NCI-H524 treated with DMSO at 0.1 percent for 48 hours (cell line): Measurements from ENCODE around the gene MPC1L.

ENCODE experiments used
- DNase-seq: peaks from one replicate; lab custom pipeline; 2025; lab: John Stamatoyannopoulos, UW

The MPC1L gene

DNA sequence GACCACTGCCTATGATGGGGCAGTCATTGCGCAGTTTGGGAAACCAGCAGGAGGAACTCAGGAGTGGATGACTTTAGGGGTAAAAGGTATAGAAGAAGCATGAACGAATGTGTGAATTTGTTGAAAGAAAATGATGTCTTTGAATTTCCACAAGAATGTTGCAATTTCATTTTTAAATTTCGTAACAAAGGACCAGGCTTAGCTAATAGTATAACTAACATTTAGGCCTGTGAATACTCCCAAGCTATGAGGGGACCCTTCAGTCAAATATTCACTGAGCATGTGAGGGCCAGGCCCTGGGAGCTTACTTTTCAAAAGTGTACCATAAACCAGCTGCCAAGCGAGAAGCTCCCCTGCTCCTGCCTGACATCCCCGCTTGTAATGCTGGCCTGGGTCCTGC lies 5.3 kb downstream of the MPC1L start:
- no peak for DNase-seq

DNA sequence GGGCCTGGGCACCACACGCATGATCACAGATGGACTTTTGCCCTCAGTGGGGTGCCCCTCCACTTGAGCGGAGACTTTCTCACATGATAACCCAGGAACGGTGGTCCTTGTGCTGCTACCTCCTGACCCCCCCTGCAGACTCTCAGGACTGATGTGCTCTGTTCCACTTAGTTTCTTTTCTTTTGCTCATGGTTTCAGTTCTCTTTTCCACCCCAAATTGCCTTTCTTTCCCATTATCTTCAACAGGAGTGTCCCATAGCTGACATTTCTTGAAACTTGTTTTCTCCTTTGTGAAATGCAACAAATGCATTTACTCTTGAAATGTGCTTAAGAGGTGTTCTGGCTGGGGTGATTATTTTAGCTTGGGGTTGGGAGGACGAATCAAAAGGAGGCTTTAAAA lies 9.0 kb downstream of the MPC1L start:
- DNase-seq: no peak

DNA sequence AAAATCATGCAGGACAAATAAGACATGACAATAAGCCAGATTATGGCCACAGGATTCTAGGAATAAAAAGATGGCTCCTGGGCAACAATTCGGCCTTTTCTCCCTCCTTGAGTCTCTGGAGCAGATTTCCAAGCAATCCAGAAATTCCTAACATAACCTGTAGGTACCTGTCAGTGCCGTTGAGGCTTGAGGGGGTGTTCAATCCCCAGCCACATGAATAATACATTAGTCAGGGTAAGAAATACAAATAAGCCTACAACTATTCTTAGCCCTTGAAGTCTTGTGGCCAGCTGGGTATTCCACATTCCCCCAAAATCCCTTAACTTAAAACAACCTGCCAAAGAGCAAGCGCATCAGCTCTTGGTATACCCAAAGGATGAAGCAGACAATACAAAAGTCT lies 14.5 kb downstream of the MPC1L start:
- DNase-seq: no peak

DNA sequence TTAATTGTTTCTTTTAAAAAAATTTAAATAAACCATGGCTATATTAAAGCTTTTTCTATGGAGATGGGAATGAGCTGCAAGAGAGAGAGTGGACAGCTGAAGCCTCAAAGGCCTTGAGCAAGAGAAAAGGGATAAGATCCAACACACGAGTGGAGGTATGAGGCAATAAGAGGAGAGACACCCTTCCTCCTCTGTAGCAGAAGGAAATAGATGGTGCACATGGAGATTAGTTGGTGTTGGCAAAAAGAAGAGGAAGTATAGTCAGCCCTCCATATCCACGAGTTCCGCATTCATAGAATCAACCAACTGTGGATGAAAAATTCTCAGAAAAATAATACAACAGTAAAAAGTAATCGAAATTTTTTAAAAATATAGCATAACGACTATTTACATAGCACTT lies 20.9 kb downstream of the MPC1L start:
- no peak for DNase-seq

DNA sequence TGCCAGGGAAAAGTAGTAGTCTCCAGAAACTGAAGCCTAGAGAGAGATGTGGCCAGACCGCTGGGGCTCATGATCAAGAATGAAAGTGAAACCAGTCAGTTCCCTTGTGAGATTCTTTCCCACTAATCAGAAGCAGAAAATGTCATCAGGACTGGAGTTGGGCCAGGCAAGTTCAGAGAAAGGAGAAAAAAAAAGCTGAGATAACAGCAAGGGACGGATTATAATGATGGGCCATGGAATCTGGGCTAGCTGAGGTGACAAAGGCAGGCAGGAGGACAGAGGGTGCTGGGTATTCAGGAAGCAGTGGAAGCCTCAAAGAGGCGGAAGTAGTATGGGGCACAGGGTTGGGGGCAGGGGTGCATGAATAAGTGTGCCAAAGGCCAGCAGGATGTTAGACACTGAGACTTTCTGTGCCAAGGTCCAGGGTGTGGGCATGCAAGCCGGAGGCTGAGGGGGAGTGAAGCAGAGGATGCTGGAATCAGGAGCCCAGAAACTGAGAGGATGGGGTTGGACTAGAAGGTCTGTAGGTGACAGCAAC lies 21.7 kb downstream of the MPC1L start:
- DNase-seq: no peak

DNA sequence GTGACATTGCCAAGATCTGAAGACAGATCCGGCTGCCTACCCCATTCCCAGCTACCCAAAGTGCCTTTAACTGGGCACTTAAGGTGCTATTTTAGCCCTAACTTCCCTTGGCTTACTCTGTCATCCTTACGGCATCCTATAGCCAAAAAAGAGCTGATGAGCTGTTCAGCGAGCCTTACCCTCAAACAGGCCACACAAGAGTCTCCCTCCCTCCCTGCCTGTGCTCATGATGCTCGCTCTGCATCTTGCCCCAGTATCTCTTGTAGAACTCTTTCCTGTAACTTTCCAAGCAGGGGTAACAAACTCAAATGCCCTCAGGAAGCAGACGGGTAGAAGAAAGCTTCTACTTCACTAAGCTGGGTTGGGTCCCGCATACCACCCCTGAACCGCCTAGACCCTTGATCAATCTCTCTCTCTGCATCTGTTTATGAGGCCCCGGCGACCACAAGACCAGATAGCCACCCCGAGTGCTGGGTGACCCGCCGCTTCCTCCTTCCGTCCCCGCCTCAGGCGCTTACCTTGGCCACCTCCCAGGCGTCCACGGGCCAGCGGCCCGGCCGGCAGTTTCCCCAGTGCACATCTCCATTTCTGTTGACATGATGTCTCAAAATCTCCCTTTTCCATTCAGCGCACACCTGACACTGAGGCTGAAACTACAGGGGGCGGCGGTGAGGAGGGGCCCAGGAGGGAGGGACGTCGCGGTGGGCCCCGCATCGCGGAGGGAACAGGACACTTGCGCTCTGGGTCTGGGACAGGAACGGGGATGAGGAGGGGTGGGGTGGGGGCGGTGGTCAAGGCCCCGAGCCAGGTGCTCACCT lies 23.5 kb downstream of the MPC1L start:
- DNase-seq: no peak

DNA sequence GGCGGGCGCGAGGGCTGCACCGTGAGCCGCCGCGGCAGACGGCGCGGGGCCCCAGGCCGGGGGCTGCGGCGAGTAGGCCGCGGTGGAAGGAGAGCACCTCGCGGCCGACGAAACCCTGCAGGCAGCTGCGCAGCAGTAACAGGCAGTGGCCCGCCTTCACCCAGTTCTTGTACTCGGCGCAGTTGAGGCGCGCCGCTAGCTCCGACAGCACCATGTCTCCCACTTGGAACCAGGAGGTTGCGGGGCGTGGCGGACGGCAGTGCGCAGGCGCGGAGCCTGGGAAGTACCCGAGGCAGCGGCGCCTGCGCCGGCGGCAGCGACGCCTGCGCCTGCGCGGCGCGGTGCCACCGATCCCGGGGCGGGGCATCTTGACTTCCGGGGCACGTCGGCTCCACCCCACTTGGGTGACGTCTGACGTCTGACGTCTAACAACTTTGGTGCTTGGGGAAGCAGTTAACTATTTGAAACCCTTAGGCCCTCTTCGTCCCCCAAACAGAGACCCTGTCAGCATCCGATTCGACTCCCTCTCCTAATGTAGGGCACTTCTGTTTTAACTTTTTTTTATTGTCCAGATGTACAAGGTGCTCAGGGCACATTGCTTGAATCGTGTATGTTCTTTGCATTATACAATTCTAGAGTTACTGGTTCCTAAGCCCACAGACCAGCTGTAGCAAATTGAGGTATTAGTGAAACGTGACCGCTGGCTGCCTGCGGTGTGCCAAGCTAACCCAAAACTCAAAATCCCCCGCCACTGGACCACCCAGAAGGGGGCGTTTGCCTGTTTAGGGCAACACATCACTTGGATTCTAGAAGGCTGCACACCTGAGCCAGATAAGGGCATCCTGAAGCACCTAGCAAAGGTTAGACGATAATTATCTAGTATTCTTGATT lies 24.3 kb downstream of the MPC1L start, which contains the start of gene CXorf38:
CXorf38 (minus strand) TSS at position 255 of the 891 bp plus-strand sequence; CDS start at position 214, 41 bp downstream.
- peak; percentile 60 for DNase-seq

DNA sequence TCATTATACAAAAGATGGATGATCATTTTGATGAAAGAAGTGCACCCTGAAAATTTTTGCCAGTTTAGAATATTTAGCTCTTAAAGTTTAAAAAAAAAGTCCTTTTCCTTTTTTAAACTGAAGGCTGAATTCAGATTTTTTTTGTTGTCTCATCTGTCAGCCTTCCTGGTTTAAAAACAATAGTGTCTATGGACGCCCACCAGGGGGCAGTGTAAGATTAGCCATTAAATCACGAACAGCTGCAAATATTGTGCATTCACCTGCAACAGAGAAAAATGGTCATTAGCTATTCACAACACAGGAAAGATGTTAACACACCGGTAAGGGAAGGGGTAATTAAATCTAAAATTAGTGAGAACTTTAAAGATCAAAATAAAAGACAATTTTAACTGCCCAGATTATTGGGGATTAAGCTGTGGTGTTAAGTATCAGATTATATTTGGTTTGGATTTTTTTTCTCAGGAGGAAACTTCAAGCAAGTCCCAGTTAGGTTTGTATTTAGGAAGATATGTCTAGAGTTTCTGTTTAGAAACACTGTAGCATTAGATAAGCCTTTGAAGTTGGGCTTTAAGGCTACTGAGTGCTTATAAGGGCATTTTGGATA lies 28.5 kb downstream of the MPC1L start:
- peak; percentile 24 for DNase-seq

DNA sequence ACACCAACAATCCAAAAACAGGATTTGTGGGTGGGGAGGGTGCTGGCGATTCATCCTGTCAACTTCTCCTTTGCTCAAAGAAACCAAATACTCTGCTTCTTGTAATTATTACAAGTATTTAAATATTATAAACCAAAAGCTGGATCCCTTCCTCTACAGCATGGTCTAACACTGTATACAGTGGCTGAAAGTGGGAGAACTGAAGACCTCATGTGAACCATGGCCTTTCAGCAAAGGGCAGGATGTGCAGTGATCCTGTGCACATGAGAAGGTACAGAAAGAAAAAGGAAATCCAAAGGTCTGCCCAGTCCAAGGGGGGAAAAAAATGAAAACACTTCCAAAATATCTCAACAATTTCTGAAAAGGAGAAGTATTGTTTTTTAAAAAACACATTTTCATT lies 29.4 kb downstream of the MPC1L start:
- no peak for DNase-seq

DNA sequence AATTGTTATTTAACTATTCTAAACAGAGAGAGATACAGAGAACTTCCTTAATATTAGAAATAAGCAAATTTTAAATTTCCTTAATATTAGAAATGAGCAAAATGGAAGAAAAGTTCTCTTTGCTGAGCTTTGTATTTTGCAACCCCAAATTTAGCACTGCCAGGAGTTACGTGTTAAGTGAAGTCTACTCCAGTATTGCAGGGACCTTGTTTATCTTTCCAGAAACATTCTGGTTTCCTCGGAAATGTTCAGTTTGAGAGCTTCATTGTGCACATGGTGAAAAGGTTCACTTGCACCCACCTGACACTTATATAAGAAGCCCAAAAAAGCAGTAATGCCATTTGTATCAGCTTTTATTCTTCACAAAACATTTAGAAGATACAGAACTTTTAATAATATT lies 30.3 kb downstream of the MPC1L start:
- no peak for DNase-seq

DNA sequence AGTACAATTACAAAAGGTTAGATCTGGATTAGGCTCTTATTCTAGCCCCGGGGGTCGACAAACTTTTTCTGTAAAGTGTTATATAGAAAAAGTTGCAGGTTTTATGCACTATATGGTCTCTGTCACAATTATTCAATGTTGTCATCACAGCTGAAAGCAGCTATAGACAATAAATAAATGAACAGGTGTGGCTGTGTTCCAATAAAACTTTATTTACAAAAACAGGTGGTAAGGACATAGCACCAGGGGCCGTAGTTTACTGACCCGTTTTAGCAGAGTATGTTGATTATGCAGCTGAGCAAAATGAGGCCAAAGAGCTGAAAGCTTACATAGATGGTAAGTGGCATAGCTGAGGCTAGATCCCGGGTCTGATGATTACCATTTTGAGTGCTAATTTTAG lies 37.2 kb downstream of the MPC1L start:
- no peak for DNase-seq

DNA sequence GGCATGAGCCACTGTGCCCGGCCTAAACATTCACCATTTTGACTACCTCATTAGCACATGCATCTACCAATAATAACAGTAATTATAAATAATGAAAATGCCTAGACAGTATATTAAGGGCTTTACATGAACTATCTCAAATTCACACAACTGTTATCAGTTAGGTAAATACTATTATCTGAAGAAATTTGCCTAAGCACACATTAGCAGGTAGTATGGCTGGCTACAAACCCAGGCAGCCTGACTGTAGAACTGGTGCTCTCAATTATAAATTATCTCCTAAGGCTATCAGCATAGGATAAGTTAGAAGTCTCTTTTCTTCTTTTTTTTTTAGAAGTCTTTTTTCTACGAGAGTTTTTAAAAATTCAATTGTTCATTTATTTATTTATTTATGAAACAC lies 38.3 kb downstream of the MPC1L start:
- DNase-seq: no peak

DNA sequence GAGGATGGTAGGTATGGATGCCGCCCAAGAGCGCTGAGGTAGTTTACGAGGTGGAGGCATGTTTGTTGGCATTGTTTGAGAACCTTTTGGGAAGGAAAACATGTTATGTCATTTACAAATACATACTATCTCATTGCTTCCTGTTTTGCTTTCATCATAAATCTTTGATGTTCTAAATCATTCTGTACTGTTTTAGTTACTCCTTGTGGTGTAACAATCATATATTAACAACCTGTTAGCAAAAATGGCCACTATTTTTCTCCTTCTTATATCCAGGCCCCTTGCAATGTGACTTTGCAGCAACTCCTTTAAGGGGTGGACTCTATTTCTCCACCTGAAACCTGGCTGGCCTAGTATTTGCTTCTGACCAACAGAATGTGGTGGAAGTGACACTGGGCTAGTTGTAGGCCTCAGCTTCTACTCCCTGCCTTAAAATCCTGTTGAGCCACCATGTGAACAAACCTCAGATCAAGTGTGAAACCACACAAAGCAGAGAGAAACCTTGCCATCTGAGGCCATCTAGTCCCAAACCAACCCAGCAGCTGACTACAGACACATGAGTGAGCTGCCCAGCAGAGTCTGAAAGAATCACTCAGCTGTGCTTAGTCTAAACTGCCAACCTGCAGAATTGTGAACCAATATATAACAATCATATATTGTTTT lies 40.0 kb downstream of the MPC1L start:
- no peak for DNase-seq

DNA sequence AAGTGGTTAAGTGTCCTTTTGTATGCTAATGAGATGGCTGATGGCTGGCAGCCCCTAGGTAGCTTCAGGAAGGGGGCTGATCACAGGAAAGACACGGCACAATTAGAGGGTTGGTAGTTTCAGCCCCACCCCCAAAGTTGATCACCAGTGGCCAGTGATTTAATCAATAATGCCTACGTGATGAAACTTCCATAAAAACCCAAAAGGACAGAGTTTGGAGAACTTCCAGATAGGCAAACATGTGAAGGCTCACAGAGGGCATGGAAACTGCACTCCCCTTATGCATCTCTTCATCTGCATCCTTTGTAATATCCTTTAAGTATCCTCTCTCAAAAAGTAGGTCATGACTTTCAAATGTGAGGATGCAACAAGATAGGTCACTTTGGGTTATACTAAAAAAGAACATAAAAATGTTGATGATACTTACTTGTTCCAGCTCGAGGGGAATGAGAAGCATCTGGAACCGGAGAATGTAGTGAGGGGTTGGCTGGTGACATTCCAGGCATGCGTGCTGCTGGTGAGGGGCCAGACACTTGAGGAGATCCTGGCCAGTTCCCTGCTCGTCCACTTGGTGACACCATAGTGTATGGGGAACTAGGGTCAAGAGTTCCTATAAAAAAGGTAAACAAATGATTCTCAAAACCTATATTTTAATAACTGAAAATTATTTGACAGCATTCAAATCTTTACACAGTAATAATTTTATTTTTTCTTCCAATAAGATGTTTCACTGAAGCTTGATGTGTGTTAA lies 40.8 kb downstream of the MPC1L start:
- DNase-seq: no peak

DNA sequence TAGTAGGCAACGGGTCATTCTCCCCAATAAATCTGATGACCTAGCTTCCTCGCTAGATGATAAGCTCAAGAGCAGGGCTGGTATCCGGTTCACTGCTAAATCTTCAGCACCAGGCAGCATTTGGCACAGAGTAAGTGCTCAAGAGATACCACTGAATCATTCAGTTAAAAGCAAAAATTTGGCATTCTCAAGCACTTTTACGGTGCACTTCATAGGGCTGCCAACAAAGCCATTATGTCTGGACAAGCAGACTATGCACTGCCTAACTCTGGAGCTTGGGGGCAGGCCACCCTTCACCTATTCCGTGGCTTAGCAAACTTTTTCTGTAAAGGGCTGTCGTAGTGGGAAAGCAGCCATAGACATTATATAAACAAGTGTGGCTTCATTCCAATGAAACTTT lies 47.9 kb downstream of the MPC1L start:
- no peak for DNase-seq
